H1 (cell line): Measurements from ENCODE around the gene SLC37A2. TPM values are rescaled to one million over a fixed set of nuclear protein-coding genes. Genes with fewer than 3 reads are reported as not detected.

Source experiments
- CTCF ChIA-PET: fragments of 300-600 bp; sonication (Branson Sonifier 250); formaldehyde crosslinking; loops from one replicate; lab custom pipeline; 2021; ENCODE audit not compliant: partially characterized antibody; lab: Charles Lee
- POLR2A ChIA-PET: fragments of 300-600 bp; sonication (Branson Sonifier 250); formaldehyde crosslinking; loops from one replicate; lab custom pipeline; 2021; ENCODE audit warnings: inconsistent platforms; ENCODE audit not compliant: partially characterized antibody; lab: Charles Lee
- DNase-seq, 2 experiments: peaks; one replicate each; pipeline versions ENCODE4 v3.0.0 to v3.0.0-alpha.2; 2010 to 2022; ENCODE audit warnings: low spot score in 2 of 2, low read depth in 1 of 2, mixed read lengths in 1 of 2
- FAIRE-seq: peaks from 2 replicates; lab custom pipeline; 2011; peaks lifted over from hg19 to GRCh38; lab: Jason Lieb, UNC
- H2AFZ ChIP-seq: 2 replicates; pipeline ENCODE4 v1.8.1; 2012; ENCODE audit warnings: low read length, inconsistent platforms
- H2AK5ac ChIP-seq: 2 replicates; pipeline ENCODE4 v1.6.1; 2013; ENCODE audit warnings: low read depth, low read length
- H2BK120ac ChIP-seq: replicated peaks from 2 replicates; pipeline ENCODE3; 2013; ENCODE audit warnings: low read depth, low read length, inconsistent platforms
- H2BK12ac ChIP-seq: 2 replicates; pipeline ENCODE4 v1.6.1; 2013; ENCODE audit warnings: low read depth, low read length
- H2BK15ac ChIP-seq: 2 replicates; pipeline ENCODE4 v1.6.1; 2013; ENCODE audit warnings: low read length
- H2BK20ac ChIP-seq: 2 replicates; pipeline ENCODE4 v1.6.1; 2013; ENCODE audit warnings: low read length
- H2BK5ac ChIP-seq: 2 replicates; pipeline ENCODE4 v1.6.1; 2013; ENCODE audit warnings: low read depth, low read length
- H3K14ac ChIP-seq: 2 replicates; pipeline ENCODE4 v1.6.1; 2013; ENCODE audit warnings: inconsistent platforms; ENCODE audit not compliant: insufficient read length
- H3K18ac ChIP-seq: 2 replicates; pipeline ENCODE4 v1.6.1; 2013; ENCODE audit warnings: low read length; ENCODE audit errors: extremely low read depth
- H3K23ac ChIP-seq: 2 replicates; pipeline ENCODE4 v1.6.1; 2013; ENCODE audit warnings: inconsistent platforms; ENCODE audit not compliant: insufficient read length
- H3K23me2 ChIP-seq: 2 replicates; pipeline ENCODE4 v1.6.1; 2013; ENCODE audit warnings: low read depth, low read length
- H3K27ac ChIP-seq: 2 replicates; pipeline ENCODE4 v1.6.1; 2011; ENCODE audit warnings: low read depth, low read length, inconsistent platforms
- H3K27me3 ChIP-seq, 4 experiments: replicated peaks in 1 of 4; 1 replicate in 1 of 4; 2 replicates in 3 of 4; pipeline versions ENCODE4 v1.6.1 to v1.8.1; 2011 to 2013; ENCODE audit warnings: low read length in 3 of 4, mild to moderate bottlenecking in 3 of 4, inconsistent platforms in 2 of 4, mixed read lengths in 2 of 4, moderate library complexity in 1 of 4; ENCODE audit not compliant: control insufficient read depth in 3 of 4, insufficient read depth in 3 of 4; ENCODE audit errors: extremely low read depth in 1 of 4
- H3K36me3 ChIP-seq, 4 experiments: 2 replicates each; pipeline versions ENCODE4 v1.6.1 to v1.8.1; 2011 to 2013; ENCODE audit warnings: mild to moderate bottlenecking in 4 of 4, low read length in 3 of 4, moderate library complexity in 2 of 4, control low read depth in 1 of 4, inconsistent platforms in 1 of 4; ENCODE audit not compliant: insufficient read depth in 4 of 4, control insufficient read depth in 2 of 4
- H3K4ac ChIP-seq: replicated peaks from 2 replicates; pipeline ENCODE3; 2013; ENCODE audit warnings: low read length, low read depth, mixed read lengths, inconsistent platforms; ENCODE audit not compliant: insufficient read length
- H3K4me1 ChIP-seq, 4 experiments: replicated peaks in 1 of 4; 1 replicate in 1 of 4; 2 replicates in 3 of 4; pipeline versions ENCODE4 v1.6.1 to v1.8.1; 2011 to 2013; ENCODE audit warnings: low read length in 3 of 4, inconsistent platforms in 2 of 4, mixed read lengths in 1 of 4; ENCODE audit not compliant: insufficient read depth in 4 of 4, control insufficient read depth in 3 of 4
- H3K4me2 ChIP-seq, 2 experiments: 2 replicates each; pipeline versions ENCODE4 v1.6.1 to v1.8.1; 2011 to 2013; ENCODE audit warnings: low read depth in 2 of 2, low read length in 2 of 2, control low read depth in 1 of 2, inconsistent platforms in 1 of 2, mild to moderate bottlenecking in 1 of 2; ENCODE audit not compliant: insufficient read depth in 1 of 2
- H3K4me3 ChIP-seq, 4 experiments: fragments of 200-600, 300-600 bp in 1 of 4; sonication (generic), shearing (Covaris generic), sonication (Bioruptor Twin) in 1 of 4; 2 replicates each; pipeline versions ENCODE4 v1.5.1 to v1.8.1; 2011 to 2016; ENCODE audit warnings: low read length in 4 of 4, low read depth in 3 of 4, control low read depth in 2 of 4, inconsistent platforms in 2 of 4, mild to moderate bottlenecking in 2 of 4, mixed read lengths in 1 of 4, moderate library complexity in 1 of 4; ENCODE audit not compliant: insufficient read depth in 2 of 4; ENCODE audit errors: extremely low read depth in 1 of 4
- H3K56ac ChIP-seq: replicated peaks from 2 replicates; pipeline ENCODE3; 2013; ENCODE audit warnings: low read depth, mild to moderate bottlenecking, mixed read lengths, low read length, inconsistent platforms; ENCODE audit not compliant: insufficient read length
- H3K79me1 ChIP-seq: 2 replicates; pipeline ENCODE4 v1.6.1; 2013; ENCODE audit warnings: low read depth, low read length, control low read depth
- H3K79me2 ChIP-seq, 2 experiments: 2 replicates each; pipeline versions ENCODE4 v1.6.1 to v1.8.1; 2012 to 2013; ENCODE audit warnings: low read length in 2 of 2, mild to moderate bottlenecking in 2 of 2, inconsistent platforms in 1 of 2; ENCODE audit not compliant: insufficient read depth in 2 of 2, control insufficient read depth in 1 of 2
- H3K9ac ChIP-seq, 4 experiments: replicated peaks in 1 of 4; 1 replicate in 1 of 4; 2 replicates in 3 of 4; pipeline versions ENCODE4 v1.6.1 to v1.8.1; 2011 to 2013; ENCODE audit warnings: low read depth in 3 of 4, low read length in 3 of 4, control low read depth in 2 of 4, mild to moderate bottlenecking in 2 of 4, moderate library complexity in 2 of 4, inconsistent platforms in 1 of 4; ENCODE audit errors: extremely low read depth in 1 of 4
- H3K9me3 ChIP-seq, 2 experiments: 2 replicates each; pipeline versions ENCODE4 v1.6.1 to v1.8.1; 2012 to 2013; ENCODE audit warnings: mild to moderate bottlenecking in 2 of 2, moderate library complexity in 2 of 2, control low read depth in 1 of 2, inconsistent platforms in 1 of 2, low read depth in 1 of 2, low read length in 1 of 2, mixed read lengths in 1 of 2; ENCODE audit not compliant: insufficient read depth in 2 of 2
- H4K20me1 ChIP-seq, 2 experiments: replicated peaks in 1 of 2; 2 replicates each; pipeline versions ENCODE3 to v1.8.1; 2011 to 2013; ENCODE audit warnings: inconsistent platforms in 2 of 2, low read length in 2 of 2, mild to moderate bottlenecking in 1 of 2; ENCODE audit not compliant: insufficient read depth in 2 of 2, control insufficient read depth in 1 of 2
- H4K5ac ChIP-seq: 2 replicates; pipeline ENCODE4 v1.6.1; 2013; ENCODE audit warnings: low read length, low read depth, mixed read lengths, inconsistent platforms; ENCODE audit not compliant: insufficient read length
- H4K8ac ChIP-seq: 2 replicates; pipeline ENCODE4 v1.8.0; 2013; ENCODE audit warnings: mild to moderate bottlenecking, moderate library complexity, low read length, inconsistent platforms; ENCODE audit not compliant: insufficient read depth; ENCODE audit errors: extremely low read depth
- H4K91ac ChIP-seq: replicated peaks from 2 replicates; pipeline ENCODE3; 2013; ENCODE audit warnings: low read length, mixed read lengths, inconsistent platforms; ENCODE audit not compliant: insufficient read length
- KDM1A ChIP-seq: fragments of 200-600, 300-600 bp; sonication (generic); IDR thresholded peaks from 2 replicates; pipeline ENCODE4 v1.7.1; 2016; ENCODE audit warnings: mild to moderate bottlenecking, low read length, borderline replicate concordance
- SIX5 ChIP-seq: IDR thresholded peaks from 2 replicates; pipeline ENCODE4 v1.6.1; 2011; ENCODE audit warnings: mild to moderate bottlenecking, low read depth, low read length
- SP1 ChIP-seq: IDR thresholded peaks from 2 replicates; pipeline ENCODE4 v1.6.1; 2011; ENCODE audit warnings: low read depth, low read length
- SP2 ChIP-seq: IDR thresholded peaks from 2 replicates; pipeline ENCODE4 v1.6.1; 2012; ENCODE audit warnings: mild to moderate bottlenecking, low read length, inconsistent platforms
- TAF1 ChIP-seq: IDR thresholded peaks from 2 replicates; pipeline ENCODE4 v1.6.1; 2011; ENCODE audit warnings: mild to moderate bottlenecking, low read depth, low read length
- WGBS, 2 experiments: shearing (Covaris generic) in 1 of 2; methylation state at CpG; one replicate each; pipeline versions ENCODE4 v1.1.6 to v1.1.7; 2013 to 2015; ENCODE audit warnings: low lambda C conversion rate in 2 of 2, mixed read lengths in 2 of 2, inconsistent platforms in 1 of 2, low coverage in 1 of 2, missing lambda C conversion rate in 1 of 2; ENCODE audit not compliant: insufficient replicate concordance in 2 of 2, insufficient coverage in 1 of 2, insufficient read length in 1 of 2; ENCODE audit errors: extremely low coverage in 1 of 2, missing lambda C conversion rate in 1 of 2; 5-methylcytosine and 5-hydroxymethylcytosine counted together
- polyA plus RNA-seq, 7 experiments: library from polyadenylated mRNA; depleted of rRNA in 3 of 7; stranded (reverse) in 5 of 7; unstranded in 2 of 7; fragments of >200 nt in 5 of 7; fragments of 200-250 nt in 2 of 7; gene quantifications; 1 replicate in 5 of 7; 2 replicates in 1 of 7; 4 replicates in 1 of 7; pipeline versions ENCODE4 v1.2.1 to v1.2.3, GENCODE V29; 2011 to 2013; ENCODE audit warnings: missing spikeins in 2 of 7, mixed read lengths in 2 of 7
- total RNA-seq: library from RNA; stranded (reverse); fragmentation: NEBNext Ultra II Directional; extraction: Animal tissue kit (Norgen Biotek cat#: 25700); gene quantifications from 2 replicates; pipeline ENCODE4 v1.2.1, GENCODE V29; 2021

SLC37A2 gene
- total and polyA plus RNA-seq, 2 of the 8 experiments (the other 6 are each of a cell fraction or from before 2014, with no cell fraction given) = 1.3 to 1.9 TPM

GRCh38 chr11:125092669-125093068 is 29.6 kb downstream of the SLC37A2 start:
- 89% methylated on average over 6 of the region's 6 CpGs; no CpG with 5 or more reads in 1 of the 2 experiments for WGBS, 2 experiments
- no peak overlapping the region for H2AK5ac ChIP-seq
- FAIRE-seq (no peak), DNase-seq (no peak)
- ChIA-PET CTCF (interaction anchor here (1.1 to 29.4 kb wide), 21 partner anchors 10 to 338 kb away, joined by 3 to 486 read pairs (median 15); partner anchors contain the start of gene TMEM218), POLR2A (interaction anchor here (0.6 kb wide), 1 partner anchor 351 kb away, joined by 3 read pairs; no protein-coding TSS in a partner anchor)
- no peaks in the 10 kb centered on the region for H4K20me1 ChIP-seq
- H2BK120ac ChIP-seq = no peak overlapping the region
- no peak overlapping the region for H4K5ac ChIP-seq
- H2BK20ac ChIP-seq = no peak overlapping the region
- H3K14ac ChIP-seq = no peak overlapping the region
- no peak overlapping the region for H2BK15ac ChIP-seq
- H3K27ac ChIP-seq = no peak overlapping the region
- no peak overlapping the region for H4K91ac ChIP-seq
- H3K4me1 ChIP-seq = peaks cover 2 to 12% (median 6%) of the 10 kb centered on the region in 4 experiments; a peak in 6 of 7 replicates
- no peak overlapping the region for H4K8ac ChIP-seq
- no peak overlapping the region for H2BK12ac ChIP-seq
- no peak overlapping the region; a peak in 1 of 8 replicates for H3K4me3 ChIP-seq
- H3K36me3 ChIP-seq = peaks cover 0 to 5% (median 2%) of the 10 kb centered on the region in 4 experiments; a peak in 5 of 8 replicates
- H3K23me2 ChIP-seq = no peaks in the 10 kb centered on the region
- no peaks in the 10 kb centered on the region for H3K9me3 ChIP-seq
- no peak overlapping the region for H2BK5ac ChIP-seq
- TF ChIP-seq SP2 (no peak), SIX5 (no peak), TAF1 (no peak), SP1 (no peak), KDM1A (no peak)
- no peak overlapping the region for H3K18ac ChIP-seq
- no peak overlapping the region for H2AFZ ChIP-seq
- H3K4ac ChIP-seq = no peak overlapping the region
- no peak overlapping the region for H3K56ac ChIP-seq
- no peaks in the 10 kb centered on the region for H3K27me3 ChIP-seq
- no peak overlapping the region for H3K23ac ChIP-seq
- 0 out of 4 replicates have a peak overlapping the region, but pooled peaks of 1 of the 2 experiments have one; percentile 6 for H3K4me2 ChIP-seq
- no peaks in the 10 kb centered on the region for H3K79me1 ChIP-seq
- H3K9ac ChIP-seq = no peak overlapping the region
- H3K79me2 ChIP-seq = no peaks in the 10 kb centered on the region
